ENCODE measurements around the gene NT5DC4.

GRCh38 chr2:112683550-112684414, 37.0 kb upstream of the NT5DC4 start:
- TF ChIP-seq, protein P1, sequence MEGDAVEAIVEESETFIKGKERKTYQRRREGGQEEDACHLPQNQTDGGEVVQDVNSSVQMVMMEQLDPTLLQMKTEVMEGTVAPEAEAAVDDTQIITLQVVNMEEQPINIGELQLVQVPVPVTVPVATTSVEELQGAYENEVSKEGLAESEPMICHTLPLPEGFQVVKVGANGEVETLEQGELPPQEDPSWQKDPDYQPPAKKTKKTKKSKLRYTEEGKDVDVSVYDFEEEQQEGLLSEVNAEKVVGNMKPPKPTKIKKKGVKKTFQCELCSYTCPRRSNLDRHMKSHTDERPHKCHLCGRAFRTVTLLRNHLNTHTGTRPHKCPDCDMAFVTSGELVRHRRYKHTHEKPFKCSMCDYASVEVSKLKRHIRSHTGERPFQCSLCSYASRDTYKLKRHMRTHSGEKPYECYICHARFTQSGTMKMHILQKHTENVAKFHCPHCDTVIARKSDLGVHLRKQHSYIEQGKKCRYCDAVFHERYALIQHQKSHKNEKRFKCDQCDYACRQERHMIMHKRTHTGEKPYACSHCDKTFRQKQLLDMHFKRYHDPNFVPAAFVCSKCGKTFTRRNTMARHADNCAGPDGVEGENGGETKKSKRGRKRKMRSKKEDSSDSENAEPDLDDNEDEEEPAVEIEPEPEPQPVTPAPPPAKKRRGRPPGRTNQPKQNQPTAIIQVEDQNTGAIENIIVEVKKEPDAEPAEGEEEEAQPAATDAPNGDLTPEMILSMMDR (IDR thresholded peaks at IDR 0.05): no peak
- TF ChIP-seq EZH2phosphoT487 (IDR thresholded peaks at IDR 0.05; ENCODE audit: borderline replicate concordance, low read depth): no peak
- no peak for TF ChIP-seq SMC3 (IDR thresholded peaks at IDR 0.05; ENCODE audit: low read depth, low read length)
- TF ChIP-seq TCF12 (IDR thresholded peaks at IDR 0.05): no peak
- no peak for TF ChIP-seq NRF1 (IDR thresholded peaks at IDR 0.05; ENCODE audit: low read depth, low read length)
- TF ChIP-seq, protein P2, sequence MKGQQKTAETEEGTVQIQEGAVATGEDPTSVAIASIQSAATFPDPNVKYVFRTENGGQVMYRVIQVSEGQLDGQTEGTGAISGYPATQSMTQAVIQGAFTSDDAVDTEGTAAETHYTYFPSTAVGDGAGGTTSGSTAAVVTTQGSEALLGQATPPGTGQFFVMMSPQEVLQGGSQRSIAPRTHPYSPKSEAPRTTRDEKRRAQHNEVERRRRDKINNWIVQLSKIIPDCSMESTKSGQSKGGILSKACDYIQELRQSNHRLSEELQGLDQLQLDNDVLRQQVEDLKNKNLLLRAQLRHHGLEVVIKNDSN (IDR thresholded peaks at IDR 0.05; ENCODE audit: borderline replicate concordance, low read depth): no peak
- TF ChIP-seq GABPA (IDR thresholded peaks at IDR 0.05; ENCODE audit: low read depth): no peak
- TF ChIP-seq POLR2AphosphoS5 (IDR thresholded peaks at IDR 0.05; ENCODE audit: low read depth, low read length): no peak
